GM23248 (cell line): Measurements from ENCODE around the gene LILRA6.

Experiments used
- EZH2 ChIP-seq: fragments of 200-600 bp; sonication (generic); IDR thresholded peaks from 2 replicates; pipeline ENCODE4 v1.6.1; 2018; ENCODE audit warnings: antibody characterized with exemption, mild to moderate bottlenecking; ENCODE audit not compliant: insufficient read depth, poor library complexity, severe bottlenecking
- EZH2phosphoT487 ChIP-seq: fragments of 200-600 bp; sonication (generic); IDR thresholded peaks from 2 replicates; pipeline ENCODE4 v1.6.1; 2018; ENCODE audit warnings: antibody characterized with exemption, moderate library complexity, mild to moderate bottlenecking, low read depth; ENCODE audit not compliant: insufficient read depth

DNA sequence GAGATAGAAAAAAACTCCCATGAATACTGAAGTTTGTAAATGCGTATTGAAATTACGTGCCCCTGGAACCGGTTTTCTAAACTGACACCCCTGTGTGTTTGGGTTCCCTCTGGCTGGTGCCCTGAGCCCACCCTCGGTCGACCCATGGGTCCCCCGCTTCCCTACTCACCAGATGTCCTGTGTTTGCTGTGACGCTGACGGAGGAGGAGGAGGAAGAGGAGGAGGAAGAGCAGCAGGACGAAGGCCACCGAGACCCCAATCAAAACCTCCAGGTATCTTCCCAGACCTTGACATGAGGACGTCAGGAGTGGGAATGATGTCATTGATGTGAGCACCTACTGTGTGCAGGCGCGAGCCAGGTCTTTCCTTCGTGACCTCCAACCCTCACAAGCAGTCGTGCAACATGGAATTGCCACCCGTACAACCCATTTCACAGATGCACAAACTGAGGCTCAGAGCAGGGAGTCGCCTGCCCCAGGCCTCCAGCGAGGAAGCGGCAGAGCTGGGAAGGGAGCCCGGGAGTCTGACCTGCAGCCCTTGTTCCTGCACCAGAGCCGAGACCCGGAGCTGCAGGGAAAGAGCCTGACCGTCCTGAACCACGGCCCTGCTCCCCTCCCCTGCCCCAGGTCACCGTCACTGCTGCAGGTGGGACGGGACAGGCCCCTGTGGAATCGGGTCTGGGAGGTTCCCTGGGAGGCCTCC lies 23.5 kb downstream of the LILRA6 start:
- TF ChIP-seq EZH2phosphoT487, result no peak
- TF ChIP-seq EZH2, result no peak
